Measurements from ENCODE around the gene NMRK2.
"Not testable (repeated sequence)": the region's sequence is repeated elsewhere in the genome, so short reads cannot be mapped to it uniquely, and the experiment has no call there.

Gene NMRK2

GRCh38 chr19:3932931-3933810 lies at the start of gene NMRK2:
Gene NMRK2 (plus strand): TSS chr19:3933069. CDS start chr19:3933672, 603 bp downstream.
- Histone ChIP-seq H3F3A (ENCODE audit: control insufficient read depth, insufficient read depth) (no peaks in the 10 kb centered on the region), H3K9me3 (ENCODE audit: control insufficient read depth, insufficient read depth, low read length) (no peaks in the 10 kb centered on the region), H3K4me2 (ENCODE audit: low read length) (no peak within 1 kb of the TSS), H3K4me3 (ENCODE audit: low read length) (no peak within 1 kb of the TSS), H3K36me3 (ENCODE audit: control insufficient read depth, low read length) (no peaks in the 10 kb centered on the region), H3K79me2 (ENCODE audit: control insufficient read depth, low read length) (no peaks in the 10 kb centered on the region), H3K4me1 (ENCODE audit: control insufficient read depth, low read length) (no peaks in the 10 kb centered on the region), H3K27ac (ENCODE audit: low read depth, low read length) (no peak within 1 kb of the TSS), H4K20me1 (ENCODE audit: control insufficient read depth, insufficient read depth, low read depth, low read length) (no peaks in the 10 kb centered on the region), H3K27me3 (ENCODE audit: control insufficient read depth, low read length) (no peaks in the 10 kb centered on the region), H3K9me2 (replicated peaks; ENCODE audit: control insufficient read depth, low read length) (no peaks in the 10 kb centered on the region)
- no peak for TF ChIP-seq CTCF (IDR thresholded peaks at IDR 0.05; ENCODE audit: low read depth, low read length, poor library complexity, severe bottlenecking)
- no peak for TF ChIP-seq EZH2phosphoT487 (IDR thresholded peaks at IDR 0.05; ENCODE audit: borderline replicate concordance, low read length)

GRCh38 chr19:3890591-3890990 lies 42.3 kb upstream of the NMRK2 start:
- no peak for TF ChIP-seq EZH2phosphoT487 (IDR thresholded peaks at IDR 0.05; ENCODE audit: borderline replicate concordance, low read length)
- Histone ChIP-seq H3K27ac (ENCODE audit: low read depth, low read length) (no peak overlapping the region), H3F3A (ENCODE audit: control insufficient read depth, insufficient read depth) (no peaks in the 10 kb centered on the region), H3K79me2 (ENCODE audit: control insufficient read depth, low read length) (no peaks in the 10 kb centered on the region), H3K36me3 (ENCODE audit: control insufficient read depth, low read length) (no peaks in the 10 kb centered on the region), H3K9me2 (replicated peaks; ENCODE audit: control insufficient read depth, low read length) (no peaks in the 10 kb centered on the region), H3K4me3 (ENCODE audit: low read length) (no peak overlapping the region), H3K9me3 (ENCODE audit: control insufficient read depth, insufficient read depth, low read length) (no peaks in the 10 kb centered on the region), H4K20me1 (ENCODE audit: control insufficient read depth, insufficient read depth, low read depth, low read length) (no peaks in the 10 kb centered on the region), H3K4me2 (ENCODE audit: low read length) (no peak overlapping the region), H3K27me3 (ENCODE audit: control insufficient read depth, low read length) (no peaks in the 10 kb centered on the region), H3K4me1 (ENCODE audit: control insufficient read depth, low read length) (no peaks in the 10 kb centered on the region)

GRCh38 chr19:3893509-3894179 lies 39.2 kb upstream of the NMRK2 start:
- Histone ChIP-seq H3K79me2 (ENCODE audit: control insufficient read depth, low read length) (no peaks in the 10 kb centered on the region), H3K27ac (ENCODE audit: low read depth, low read length) (no peak overlapping the region), H3K4me2 (ENCODE audit: low read length) (no peak overlapping the region), H3K9me2 (replicated peaks; ENCODE audit: control insufficient read depth, low read length) (no peaks in the 10 kb centered on the region), H3K4me1 (ENCODE audit: control insufficient read depth, low read length) (no peaks in the 10 kb centered on the region), H3K4me3 (ENCODE audit: low read length) (no peak overlapping the region), H3K36me3 (ENCODE audit: control insufficient read depth, low read length) (no peaks in the 10 kb centered on the region), H3K9me3 (ENCODE audit: control insufficient read depth, insufficient read depth, low read length) (no peaks in the 10 kb centered on the region), H4K20me1 (ENCODE audit: control insufficient read depth, insufficient read depth, low read depth, low read length) (no peaks in the 10 kb centered on the region), H3K27me3 (ENCODE audit: control insufficient read depth, low read length) (no peaks in the 10 kb centered on the region), H3F3A (ENCODE audit: control insufficient read depth, insufficient read depth) (no peaks in the 10 kb centered on the region)
- TF ChIP-seq CTCF (IDR thresholded peaks at IDR 0.05; ENCODE audit: low read depth, low read length, poor library complexity, severe bottlenecking), result no peak
- no peak for TF ChIP-seq EZH2phosphoT487 (IDR thresholded peaks at IDR 0.05; ENCODE audit: borderline replicate concordance, low read length)

- H3K36me3 ChIP-seq (ENCODE audit: control insufficient read depth, low read length); H4K20me1 ChIP-seq (ENCODE audit: control insufficient read depth, insufficient read depth, low read depth, low read length); H3K79me2 ChIP-seq (ENCODE audit: control insufficient read depth, low read length); H3K9me3 ChIP-seq (ENCODE audit: control insufficient read depth, insufficient read depth, low read length); H3K27me3 ChIP-seq (ENCODE audit: control insufficient read depth, low read length); H3F3A ChIP-seq (ENCODE audit: control insufficient read depth, insufficient read depth); H3K9me2 ChIP-seq (replicated peaks; ENCODE audit: control insufficient read depth, low read length); H3K4me2 ChIP-seq (ENCODE audit: low read length); H3K4me3 ChIP-seq (ENCODE audit: low read length); H3K4me1 ChIP-seq (ENCODE audit: control insufficient read depth, low read length); H3K27ac ChIP-seq (ENCODE audit: low read depth, low read length): not testable (repeated sequence)
These were observed 37.9 kb upstream of the NMRK2 start for GRCh38 chr19:3894959-3895358.

Measured in DOHH2 (cell line).